ENCODE measurements around the gene UBL4A.

DNA sequence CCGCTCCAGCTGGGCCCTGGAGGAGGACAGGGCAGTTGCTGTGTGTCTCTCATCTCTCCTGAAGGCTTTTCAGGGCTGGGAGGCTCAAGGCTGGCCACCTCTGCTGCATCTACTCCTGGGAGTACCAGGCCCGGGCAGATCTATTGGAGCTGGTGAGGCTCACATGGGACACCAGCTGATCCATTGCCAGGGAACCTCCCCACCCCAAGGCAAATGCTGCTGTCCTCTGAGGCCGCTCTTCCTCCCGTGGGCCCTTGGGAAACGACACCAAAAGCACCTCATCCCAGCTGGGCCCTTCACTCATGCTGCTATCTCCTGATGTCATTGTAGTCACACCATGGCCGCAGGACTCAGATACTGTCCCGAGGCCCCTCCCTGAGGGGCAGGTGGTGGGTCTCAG lies 3.6 kb downstream of the UBL4A start:
- TF ChIP-seq GATA3 (IDR thresholded peaks at IDR 0.05; ENCODE audit: low read depth, low read length) = no peak
- no peak for TF ChIP-seq GATA2 (IDR thresholded peaks at IDR 0.05; ENCODE audit: low read depth, low read length)
